Esophagus squamous epithelium (tissue), 5 donors: ENCODE results near the gene TAS2R9. TPM values are rescaled to one million over a fixed set of nuclear protein-coding genes. Genes with fewer than 3 reads are reported as not detected.

Experiments used
- DNase-seq: peaks from one replicate; lab custom pipeline; 2025; lab: John Stamatoyannopoulos, UW
- H3K27ac ChIP-seq, 4 donors: fragments of 200-600 bp; sonication (generic); one replicate each; pipeline ENCODE4 v1.5.1; 2016 to 2019; ENCODE audit warnings: mild to moderate bottlenecking in 1 of 4
- H3K27me3 ChIP-seq, 4 donors: fragments of 200-600 bp; sonication (generic); 1 replicate in 3 of 4; 2 replicates in 1 of 4; pipeline versions ENCODE4 v1.5.1 to v1.6.0; 2017 to 2021; ENCODE audit warnings: antibody characterized with exemption in 1 of 4
- H3K36me3 ChIP-seq, 3 donors: fragments of 200-600 bp; sonication (generic); one replicate each; pipeline ENCODE4 v1.5.1; 2016 to 2019
- H3K4me1 ChIP-seq, 3 donors: fragments of 200-600 bp; sonication (generic); one replicate each; pipeline ENCODE4 v1.5.1; 2017 to 2019
- H3K4me3 ChIP-seq, 4 donors: fragments of 200-600 bp; sonication (generic); 1 replicate in 3 of 4; 2 replicates in 1 of 4; pipeline ENCODE4 v1.5.1; 2016 to 2019; ENCODE audit warnings: mild to moderate bottlenecking in 2 of 4, moderate library complexity in 1 of 4
- H3K9me3 ChIP-seq, 3 donors: fragments of 200-600 bp; sonication (generic); one replicate each; pipeline ENCODE4 v1.5.1; 2016 to 2019
- POLR2A ChIP-seq, 4 donors: fragments of 450-650 bp; IDR thresholded peaks; one replicate each; pipeline ENCODE4 v1.6.1; 2017; ENCODE audit warnings: antibody characterized with exemption in 4 of 4, mild to moderate bottlenecking in 4 of 4, moderate library complexity in 3 of 4
- WGBS, 2 donors: methylation state at CpG; one replicate each; pipeline ENCODE4 v1.1.5; 2018; 5-methylcytosine and 5-hydroxymethylcytosine counted together
- intact Hi-C: fragments of 100-400 bp; cut with DNase I; formaldehyde crosslinking; loops from one replicate; pipeline ENCODE4 v1.15.0; 2022
- total RNA-seq, 4 donors: library from RNA; depleted of rRNA; stranded (reverse); fragments of >200 nt; gene quantifications; one replicate each; pipeline ENCODE4 v1.1.0, GENCODE V29; 2016
- TF ChIP-seq, protein P1 (sequence below), 6 experiments: fragments of 450-650 bp in 4 of 6; fragments of 200-600 bp in 2 of 6; sonication (generic) in 2 of 6; IDR thresholded peaks; one replicate each; pipeline ENCODE4 v1.5.1; 2016 to 2019; ENCODE audit warnings: antibody characterized with exemption in 6 of 6, mild to moderate bottlenecking in 4 of 6, moderate library complexity in 4 of 6
- donor health status: DM: yes; HTN: yes; CAD: no.

TAS2R9 gene, protein sequence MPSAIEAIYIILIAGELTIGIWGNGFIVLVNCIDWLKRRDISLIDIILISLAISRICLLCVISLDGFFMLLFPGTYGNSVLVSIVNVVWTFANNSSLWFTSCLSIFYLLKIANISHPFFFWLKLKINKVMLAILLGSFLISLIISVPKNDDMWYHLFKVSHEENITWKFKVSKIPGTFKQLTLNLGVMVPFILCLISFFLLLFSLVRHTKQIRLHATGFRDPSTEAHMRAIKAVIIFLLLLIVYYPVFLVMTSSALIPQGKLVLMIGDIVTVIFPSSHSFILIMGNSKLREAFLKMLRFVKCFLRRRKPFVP
- under 1 TPM in 1 of 4 donors, not detected in 3; 0.66 TPM for total RNA-seq

DNA sequence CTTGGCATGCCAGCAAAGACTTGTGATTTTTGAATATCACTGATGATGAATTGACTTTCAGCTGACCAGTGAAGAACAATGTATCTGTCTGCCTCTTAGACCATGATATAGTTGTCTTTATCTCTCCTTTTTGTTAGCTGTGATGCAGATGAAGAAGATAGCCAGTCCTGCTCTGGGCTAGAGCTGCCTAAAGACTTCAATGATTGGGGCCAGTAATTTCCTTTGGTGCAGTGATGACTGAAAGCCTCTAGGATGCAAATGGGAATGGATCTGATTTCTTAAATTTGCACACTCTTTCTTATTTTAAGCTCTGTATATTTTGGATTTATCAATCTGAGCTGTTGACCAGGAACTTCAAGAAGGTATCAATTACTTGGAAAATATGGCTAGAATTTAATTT lies at the start of gene TAS2R9:
Gene TAS2R9, minus strand, starts transcription at position 101 of the 400 bp plus-strand sequence. Its CDS starts 93 bp downstream, at position 8.
- no peak for DNase-seq
- Histone ChIP-seq H3K4me1 (no peaks in the 10 kb centered on the region), H3K9me3 (no peaks in the 10 kb centered on the region), H3K4me3 (no peak within 1 kb of the TSS), H3K27ac (no peak within 1 kb of the TSS), H3K36me3 (no peaks in the 10 kb centered on the region), H3K27me3 (no peaks in the 10 kb centered on the region)
- TF ChIP-seq POLR2A (IDR thresholded peaks at IDR 0.05), result no peak
- TF ChIP-seq, protein P1, sequence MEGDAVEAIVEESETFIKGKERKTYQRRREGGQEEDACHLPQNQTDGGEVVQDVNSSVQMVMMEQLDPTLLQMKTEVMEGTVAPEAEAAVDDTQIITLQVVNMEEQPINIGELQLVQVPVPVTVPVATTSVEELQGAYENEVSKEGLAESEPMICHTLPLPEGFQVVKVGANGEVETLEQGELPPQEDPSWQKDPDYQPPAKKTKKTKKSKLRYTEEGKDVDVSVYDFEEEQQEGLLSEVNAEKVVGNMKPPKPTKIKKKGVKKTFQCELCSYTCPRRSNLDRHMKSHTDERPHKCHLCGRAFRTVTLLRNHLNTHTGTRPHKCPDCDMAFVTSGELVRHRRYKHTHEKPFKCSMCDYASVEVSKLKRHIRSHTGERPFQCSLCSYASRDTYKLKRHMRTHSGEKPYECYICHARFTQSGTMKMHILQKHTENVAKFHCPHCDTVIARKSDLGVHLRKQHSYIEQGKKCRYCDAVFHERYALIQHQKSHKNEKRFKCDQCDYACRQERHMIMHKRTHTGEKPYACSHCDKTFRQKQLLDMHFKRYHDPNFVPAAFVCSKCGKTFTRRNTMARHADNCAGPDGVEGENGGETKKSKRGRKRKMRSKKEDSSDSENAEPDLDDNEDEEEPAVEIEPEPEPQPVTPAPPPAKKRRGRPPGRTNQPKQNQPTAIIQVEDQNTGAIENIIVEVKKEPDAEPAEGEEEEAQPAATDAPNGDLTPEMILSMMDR (IDR thresholded peaks at IDR 0.05), result no peak
- intact Hi-C loops, result no loop called here

DNA sequence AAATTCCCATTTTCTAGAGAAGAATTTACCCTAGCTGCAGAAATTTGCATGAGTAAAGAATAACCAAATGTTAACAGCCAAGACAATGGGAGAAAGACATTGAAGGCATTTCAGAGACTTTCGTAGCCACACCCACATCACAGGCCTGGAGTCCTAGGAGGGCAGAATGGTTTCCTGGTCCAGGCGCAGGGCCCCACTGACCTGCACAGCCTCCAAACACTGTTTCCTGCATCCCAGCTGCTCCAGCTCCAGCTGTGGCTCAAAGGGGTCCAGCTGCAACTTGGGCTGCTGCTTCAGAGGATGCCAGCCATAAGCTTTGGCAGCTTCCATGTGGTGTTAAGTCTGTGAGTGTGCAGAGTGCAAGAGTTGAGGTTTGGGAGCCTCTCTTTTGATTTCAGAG lies 45.8 kb upstream of the TAS2R9 start:
- Histone ChIP-seq H3K36me3 (peaks cover 0 to 21% (median 0%) of the 10 kb centered on the region in 3 donors), H3K4me3 (no peak overlapping the region), H3K27me3 (no peaks in the 10 kb centered on the region), H3K27ac (no peak overlapping the region), H3K4me1 (no peaks in the 10 kb centered on the region), H3K9me3 (peaks cover 0 to 17% (median 17%) of the 10 kb centered on the region in 3 donors)
- intact Hi-C loops, result no loop called here
- DNase-seq, result no peak
- TF ChIP-seq POLR2A (IDR thresholded peaks at IDR 0.05), result no peak
- TF ChIP-seq, protein P1 (IDR thresholded peaks at IDR 0.05), result no peak
- 92 to 100% methylated on average over 1 to 2 of the region's 2 CpGs for WGBS, 2 donors

DNA sequence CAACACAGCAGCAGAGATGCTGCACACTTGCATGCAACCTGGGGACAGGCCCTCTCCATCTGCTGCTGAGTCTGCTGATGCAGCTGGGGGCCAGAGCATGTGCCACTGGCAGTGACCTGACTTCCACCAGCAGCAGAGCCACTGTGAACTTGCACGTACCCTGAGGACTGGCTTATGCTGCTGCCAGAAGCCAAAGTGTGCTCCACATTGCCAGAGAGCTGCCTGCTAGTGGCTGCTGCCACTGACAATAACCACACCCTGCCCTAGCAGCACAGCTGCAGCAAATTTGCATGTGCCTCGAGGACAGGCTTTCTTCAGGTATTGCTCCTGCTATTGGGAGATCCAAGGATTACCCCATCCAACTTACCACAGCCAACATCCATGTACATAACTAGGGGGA lies 43.8 kb upstream of the TAS2R9 start:
- WGBS, 2 donors, result 58 to 65% methylated on average over 2 of the region's 2 CpGs
- no peak overlapping the region for H3K27ac ChIP-seq

DNA sequence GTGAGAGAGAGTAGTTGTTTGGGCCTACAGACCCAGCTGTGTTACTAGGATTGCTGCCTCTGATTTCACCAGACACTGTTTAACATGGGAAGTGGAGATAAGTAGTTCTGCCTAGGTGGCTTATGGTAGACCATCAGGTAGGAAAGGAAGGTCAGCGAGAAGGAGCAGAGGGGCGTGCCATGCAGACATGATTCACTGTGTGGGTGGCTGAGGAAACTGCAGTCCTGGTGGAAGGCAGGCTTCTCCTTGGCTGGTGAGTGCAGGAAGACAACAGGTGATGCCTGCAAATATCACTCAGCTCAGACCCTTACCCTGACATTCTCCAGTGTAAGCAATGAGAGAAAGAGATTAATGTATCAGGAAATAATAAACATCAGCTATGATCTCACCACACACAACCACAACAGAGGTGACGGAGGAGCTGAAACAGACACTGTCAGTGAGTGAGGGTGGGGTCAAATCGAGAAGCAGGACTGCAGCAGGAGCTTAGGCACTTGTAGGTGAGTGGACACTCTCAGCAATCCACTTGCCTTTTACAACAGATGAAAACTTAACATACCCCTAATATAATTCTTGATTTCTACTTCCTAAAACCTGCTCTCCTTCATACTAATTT lies 41.4 kb upstream of the TAS2R9 start:
- Histone ChIP-seq H3K4me1 (no peaks in the 10 kb centered on the region), H3K27me3 (no peaks in the 10 kb centered on the region), H3K36me3 (peaks cover 0 to 17% (median 0%) of the 10 kb centered on the region in 3 donors), H3K4me3 (no peak overlapping the region), H3K27ac (no peak overlapping the region), H3K9me3 (peaks cover 0 to 17% (median 11%) of the 10 kb centered on the region in 3 donors)
- no peak for TF ChIP-seq POLR2A (IDR thresholded peaks at IDR 0.05)
- TF ChIP-seq, protein P1 (IDR thresholded peaks at IDR 0.05), result no peak
- intact Hi-C loops, result no loop called here
- DNase-seq, result no peak
- WGBS, 2 donors, result 75 to 87% methylated on average over 4 of the region's 4 CpGs

More for the DNA sequence above, 43.8 kb upstream of the TAS2R9 start:
- intact Hi-C loops, result no loop called here
- Histone ChIP-seq H3K4me3 (no peak overlapping the region), H3K36me3 (peaks cover 0 to 18% (median 0%) of the 10 kb centered on the region in 3 donors), H3K9me3 (peaks cover 0 to 17% (median 15%) of the 10 kb centered on the region in 3 donors), H3K4me1 (no peaks in the 10 kb centered on the region), H3K27me3 (no peaks in the 10 kb centered on the region)
- DNase-seq, result no peak
- TF ChIP-seq, protein P1 (IDR thresholded peaks at IDR 0.05), result no peak
- no peak for TF ChIP-seq POLR2A (IDR thresholded peaks at IDR 0.05)

DNA sequence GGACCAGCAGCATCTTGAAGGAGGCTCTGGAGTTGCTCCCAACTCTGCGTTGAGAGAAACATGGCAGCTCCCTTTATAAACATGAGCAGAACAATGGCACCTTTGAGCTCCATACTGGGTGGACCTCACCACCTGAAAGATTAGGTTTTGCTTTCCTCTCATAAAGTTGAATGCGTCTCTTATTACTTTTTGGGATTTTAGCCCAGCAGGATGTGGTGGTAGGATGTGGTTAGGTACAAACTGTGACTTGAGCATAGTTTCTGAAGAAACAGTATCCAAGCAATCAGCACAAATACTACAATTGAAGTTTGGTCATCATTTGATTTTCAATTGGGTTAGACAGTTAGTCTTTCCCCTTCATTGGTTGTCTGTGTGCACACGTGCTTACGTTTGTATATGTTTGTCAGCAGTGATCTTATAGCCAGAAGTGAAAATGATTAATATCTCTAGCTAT lies 39.5 kb upstream of the TAS2R9 start, which contains the start of gene PRR4:
Gene PRR4, minus strand, starts transcription at position 51 of the 454 bp plus-strand sequence. Its CDS starts 38 bp downstream, at position 13.
- intact Hi-C loops, result no loop called here
- no peaks in the 10 kb centered on the region for H3K27me3 ChIP-seq
- 74 to 81% methylated on average over 4 of the region's 4 CpGs for WGBS, 2 donors
- H3K27ac ChIP-seq, result peak within 1 kb of the TSS in 1 of 4 donors; percentile 46
- no peak for DNase-seq
- H3K4me3 ChIP-seq, result no peak within 1 kb of the TSS
- no peaks in the 10 kb centered on the region for H3K4me1 ChIP-seq
- H3K9me3 ChIP-seq, result no peaks in the 10 kb centered on the region
- TF ChIP-seq, protein P1 (IDR thresholded peaks at IDR 0.05), result no peak
- TF ChIP-seq POLR2A (IDR thresholded peaks at IDR 0.05), result no peak
- H3K36me3 ChIP-seq, result peaks cover 0 to 9% (median 0%) of the 10 kb centered on the region in 3 donors
